GM19467 (cell line): ENCODE data around the gene TLX1.

ENCODE experiments used
- ATAC-seq: cut with Tn5 transposase; IDR thresholded peaks from one replicate; pipeline ENCODE4 v1.9.1; 2021; ENCODE audit warnings: mild to moderate bottlenecking, moderate library complexity; ENCODE audit not compliant: unreplicated experiment

The TLX1 gene

GRCh38 chr10:101130984-101131961, at the start of gene TLX1:
Gene TLX1 (plus strand): TSS chr10:101131300. CDS start chr10:101131542, 242 bp downstream.
- no peak for ATAC-seq

- no peak for ATAC-seq
Observed at GRCh38 chr10:101085846-101086245, 45.3 kb upstream of the TLX1 start.

- ATAC-seq: no peak
Observed at GRCh38 chr10:101087376-101087775, 43.7 kb upstream of the TLX1 start.

GRCh38 chr10:101087965-101088364, 43.1 kb upstream of the TLX1 start:
- no peak for ATAC-seq

GRCh38 chr10:101089520-101090299, 41.4 kb upstream of the TLX1 start:
- no peak for ATAC-seq

- no peak for ATAC-seq
Observed at GRCh38 chr10:101090597-101090996, 40.5 kb upstream of the TLX1 start.

- no peak for ATAC-seq
Observed at GRCh38 chr10:101091546-101092290, 39.4 kb upstream of the TLX1 start.

GRCh38 chr10:101092881-101093354, 38.2 kb upstream of the TLX1 start:
- ATAC-seq: no peak

- ATAC-seq: no peak
Observed at GRCh38 chr10:101094121-101094879, 36.8 kb upstream of the TLX1 start.

GRCh38 chr10:101095004-101095403, 36.1 kb upstream of the TLX1 start:
- ATAC-seq: no peak

GRCh38 chr10:101095550-101096213, 35.4 kb upstream of the TLX1 start:
- peak; percentile 68 for ATAC-seq

GRCh38 chr10:101096378-101096777, 34.7 kb upstream of the TLX1 start:
- ATAC-seq: no peak

GRCh38 chr10:101097881-101098280, 33.2 kb upstream of the TLX1 start:
- ATAC-seq: no peak

GRCh38 chr10:101099901-101100300, 31.2 kb upstream of the TLX1 start:
- no peak for ATAC-seq

- ATAC-seq: no peak
Observed at GRCh38 chr10:101101372-101101881, 29.7 kb upstream of the TLX1 start.

- no peak for ATAC-seq
Observed at GRCh38 chr10:101103430-101103829, 27.7 kb upstream of the TLX1 start.

- no peak for ATAC-seq
Observed at GRCh38 chr10:101106351-101106750, 24.7 kb upstream of the TLX1 start.

GRCh38 chr10:101107771-101108170, 23.3 kb upstream of the TLX1 start:
- ATAC-seq: no peak

GRCh38 chr10:101110856-101111523, 20.1 kb upstream of the TLX1 start:
- no peak for ATAC-seq
